ENCODE measurements around the gene KMT2C.
"Not testable (repeated sequence)": the region's sequence is repeated elsewhere in the genome, so short reads cannot be mapped to it uniquely, and the experiment has no call there.

KMT2C gene

GRCh38 chr7:152313217-152313616 is 122.6 kb downstream of the KMT2C start:
- no peak for DNase-seq (ENCODE audit: low read depth, low spot score)

DNA sequence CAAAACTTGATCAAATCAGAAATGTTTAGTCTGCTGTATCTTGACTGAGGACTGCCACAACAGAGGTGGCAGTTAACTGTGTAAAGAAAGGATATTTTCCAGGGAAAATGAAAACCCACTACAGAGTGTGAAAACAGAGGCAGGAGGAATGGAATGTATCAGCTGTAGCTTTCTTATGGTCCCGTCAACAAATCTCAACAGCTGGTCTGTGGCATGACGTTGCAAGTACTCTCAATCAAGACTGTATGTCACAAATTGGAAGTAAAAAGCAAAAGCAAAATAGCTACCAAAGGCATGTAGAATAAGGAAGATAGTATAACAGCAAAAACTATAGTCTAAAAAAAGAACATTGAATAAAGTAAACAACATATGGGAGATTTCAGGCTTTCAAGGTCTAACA is 123.5 kb downstream of the KMT2C start:
- no peak for DNase-seq (ENCODE audit: low read depth, low spot score)

DNA sequence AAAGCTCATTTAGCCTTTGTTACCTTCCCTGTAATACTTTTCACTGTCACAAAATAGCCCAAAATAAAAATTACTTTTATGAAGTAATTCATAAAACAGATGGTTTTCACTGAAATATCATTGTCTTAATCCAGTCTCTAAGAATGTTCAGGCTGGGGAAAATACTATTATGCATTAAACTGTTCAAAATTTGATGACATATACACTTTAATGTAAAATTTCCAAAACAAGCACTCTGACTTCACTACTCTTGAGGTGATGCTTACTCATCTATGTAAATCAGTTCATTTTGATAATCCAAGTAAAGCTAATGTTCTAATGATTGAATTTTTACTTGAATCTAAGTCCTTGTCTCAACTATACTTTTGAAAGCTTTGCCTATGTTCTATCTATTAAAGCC is 127.9 kb downstream of the KMT2C start:
- DNase-seq (ENCODE audit: low read depth, low spot score): no peak

GRCh38 chr7:152299542-152300143 is 136.2 kb downstream of the KMT2C start:
- DNase-seq (ENCODE audit: low read depth, low spot score): not testable (repeated sequence)

DNA sequence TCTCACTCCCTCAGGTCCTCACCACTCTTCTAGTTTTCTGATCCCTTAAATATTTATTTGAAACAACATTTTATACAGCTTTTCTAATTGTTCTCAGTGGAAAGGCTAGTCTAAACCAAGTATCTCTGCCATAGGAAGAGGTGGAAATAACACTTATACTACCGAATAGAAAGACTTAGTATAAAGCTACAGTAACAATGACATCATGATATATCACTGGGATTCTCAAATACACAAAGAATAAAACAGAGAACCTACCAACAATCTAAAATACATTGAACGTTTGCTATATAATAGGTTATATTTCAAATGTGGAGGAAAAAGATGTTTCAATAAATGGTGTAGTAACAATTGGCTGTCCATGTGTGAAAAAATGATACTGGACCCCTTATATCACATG is 142.9 kb downstream of the KMT2C start:
- DNase-seq (ENCODE audit: low read depth, low spot score): no peak

DNA sequence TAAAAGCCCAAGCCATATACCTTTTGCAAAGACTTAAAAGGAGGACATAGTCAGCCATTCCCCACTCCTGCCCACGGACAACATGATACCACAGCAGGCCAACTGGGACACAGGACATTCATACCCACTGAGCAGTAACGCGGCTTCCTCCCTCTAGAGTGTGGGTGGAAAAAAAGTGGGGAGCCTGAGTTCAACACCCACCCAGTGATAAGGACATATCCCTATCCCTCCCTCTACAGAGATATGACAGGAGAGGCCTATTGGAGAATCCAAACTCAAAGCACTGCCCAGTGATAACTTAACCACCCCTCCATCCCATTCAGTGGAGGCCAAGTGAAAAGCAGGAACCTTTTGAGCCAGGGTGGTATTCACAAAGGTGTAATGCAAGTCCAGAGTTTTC is 148.8 kb downstream of the KMT2C start:
- DNase-seq (ENCODE audit: low read depth, low spot score): not testable (repeated sequence)

- DNase-seq (ENCODE audit: low read depth, low spot score): not testable (repeated sequence)
Observed at GRCh38 chr7:152286219-152286618, 149.6 kb downstream of the KMT2C start.

DNA sequence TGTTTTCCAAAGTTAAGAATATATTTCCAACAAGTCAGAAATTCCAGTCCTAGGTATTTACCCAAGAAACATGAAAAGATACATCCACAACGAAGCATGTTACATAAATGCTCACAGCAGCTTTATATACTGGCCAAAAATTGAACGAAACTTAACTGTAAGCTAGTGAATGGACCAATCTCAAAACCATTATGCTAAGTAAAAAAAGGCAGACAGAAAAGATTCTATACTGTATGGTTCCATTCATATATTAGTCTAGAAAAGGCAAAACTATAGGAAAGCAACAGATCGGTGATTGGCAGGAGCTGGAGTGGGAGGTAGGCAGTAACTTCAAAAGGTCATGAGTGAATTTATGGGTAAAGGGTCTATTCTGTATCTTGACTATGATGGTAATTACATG is 150.8 kb downstream of the KMT2C start:
- DNase-seq (ENCODE audit: low read depth, low spot score): not testable (repeated sequence)

DNA sequence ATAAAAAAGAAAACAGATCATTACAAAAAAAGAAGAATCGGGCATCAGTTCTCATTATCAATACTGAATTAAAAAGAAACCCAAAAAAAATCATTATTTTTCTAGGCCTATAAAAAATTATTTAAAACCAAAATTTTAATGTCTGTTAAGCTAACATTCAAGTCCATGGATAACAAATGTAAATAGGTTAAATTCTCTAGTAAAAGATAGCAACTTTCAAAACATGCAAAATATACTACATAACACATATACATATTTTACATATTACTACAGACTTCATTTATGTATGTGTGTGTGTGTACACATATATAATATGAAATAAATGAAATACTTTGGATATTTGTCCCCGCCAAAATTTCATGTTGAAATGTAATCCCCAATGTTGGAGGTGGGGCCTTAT is 158.1 kb downstream of the KMT2C start:
- not testable (repeated sequence) for DNase-seq (ENCODE audit: low read depth, low spot score)

- DNase-seq (ENCODE audit: low read depth, low spot score): not testable (repeated sequence)
Observed at GRCh38 chr7:152270427-152270826, 165.4 kb downstream of the KMT2C start.

GRCh38 chr7:152266859-152267258 is 168.9 kb downstream of the KMT2C start:
- not testable (repeated sequence) for DNase-seq (ENCODE audit: low read depth, low spot score)

- DNase-seq (ENCODE audit: low read depth, low spot score): not testable (repeated sequence)
Observed at GRCh38 chr7:152264915-152265314, 170.9 kb downstream of the KMT2C start.

- DNase-seq (ENCODE audit: low read depth, low spot score): not testable (repeated sequence)
Observed at GRCh38 chr7:152262146-152262545, 173.7 kb downstream of the KMT2C start.

GRCh38 chr7:152259645-152260044 is 176.2 kb downstream of the KMT2C start:
- not testable (repeated sequence) for DNase-seq (ENCODE audit: low read depth, low spot score)

DNA sequence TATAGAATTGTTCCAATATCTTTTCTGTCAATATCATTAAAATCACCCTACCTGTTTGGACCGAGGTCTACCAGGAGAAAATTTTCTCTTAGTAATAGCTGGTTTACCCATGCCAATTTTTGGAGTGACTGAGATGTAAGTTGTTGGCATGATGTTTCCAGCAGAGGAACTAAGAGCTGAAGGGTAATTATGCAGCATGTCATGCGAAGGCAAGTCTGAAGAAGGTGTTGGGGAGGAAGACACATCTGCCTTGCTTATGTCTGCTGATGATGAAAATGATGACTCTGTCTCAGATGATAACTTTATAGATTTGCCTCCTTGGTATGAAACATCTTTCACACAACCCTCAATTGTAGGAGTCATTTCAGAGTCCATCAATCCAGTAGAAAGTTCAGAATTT is 188.0 kb downstream of the KMT2C start:
- not testable (repeated sequence) for DNase-seq (ENCODE audit: low read depth, low spot score)

DNA sequence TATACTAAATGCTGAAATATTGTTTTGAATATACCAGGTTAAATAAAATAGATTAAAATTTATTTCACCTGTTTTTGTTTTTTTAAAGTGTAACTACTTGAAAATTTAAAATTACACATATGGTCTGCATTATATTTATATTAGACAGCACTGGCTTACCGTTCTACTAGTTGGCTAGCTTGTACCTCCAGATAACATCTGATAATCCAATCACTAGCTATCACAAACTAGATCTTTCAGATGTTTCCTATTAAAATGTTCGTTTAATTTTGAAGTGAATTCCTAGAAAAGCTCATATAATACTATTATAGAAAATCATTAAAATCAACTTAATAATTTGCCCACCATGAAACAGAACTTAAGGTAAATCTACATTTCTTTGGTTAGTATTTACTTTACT is 190.4 kb downstream of the KMT2C start:
- not testable (repeated sequence) for DNase-seq (ENCODE audit: low read depth, low spot score)

GRCh38 chr7:152243464-152243863 is 192.3 kb downstream of the KMT2C start:
- DNase-seq (ENCODE audit: low read depth, low spot score): not testable (repeated sequence)

GRCh38 chr7:152241301-152241700 is 194.5 kb downstream of the KMT2C start:
- not testable (repeated sequence) for DNase-seq (ENCODE audit: low read depth, low spot score)

- DNase-seq (ENCODE audit: low read depth, low spot score): not testable (repeated sequence)
Observed at GRCh38 chr7:152236306-152236705, 199.5 kb downstream of the KMT2C start.

- DNase-seq (ENCODE audit: low read depth, low spot score): not testable (repeated sequence)
Observed at GRCh38 chr7:152234421-152234820, 201.4 kb downstream of the KMT2C start.

GRCh38 chr7:152231089-152231488 is 204.7 kb downstream of the KMT2C start:
- no peak for DNase-seq (ENCODE audit: low read depth, low spot score)

DNA sequence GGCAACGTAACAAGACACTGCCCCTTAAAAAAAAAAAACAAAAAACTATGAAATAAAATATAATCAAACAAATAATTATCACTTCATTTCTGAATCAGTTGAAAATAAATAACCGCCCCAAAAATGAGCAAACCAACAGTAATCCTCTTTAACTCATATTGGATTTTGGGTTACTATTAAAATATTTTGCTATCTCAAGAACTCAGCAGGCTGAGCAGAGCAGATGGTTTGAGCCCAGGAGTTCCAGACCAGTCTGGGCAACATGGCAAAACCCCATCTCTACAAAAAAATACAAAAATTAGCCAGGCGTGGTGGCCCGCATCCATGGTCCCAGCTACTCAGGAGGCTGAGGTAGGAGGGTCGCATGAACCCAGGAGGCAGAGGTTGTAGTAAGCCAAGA is 216.2 kb downstream of the KMT2C start:
- not testable (repeated sequence) for DNase-seq (ENCODE audit: low read depth, low spot score)

- not testable (repeated sequence) for DNase-seq (ENCODE audit: low read depth, low spot score)
Observed at GRCh38 chr7:152208766-152209165, 227.0 kb downstream of the KMT2C start.

DNA sequence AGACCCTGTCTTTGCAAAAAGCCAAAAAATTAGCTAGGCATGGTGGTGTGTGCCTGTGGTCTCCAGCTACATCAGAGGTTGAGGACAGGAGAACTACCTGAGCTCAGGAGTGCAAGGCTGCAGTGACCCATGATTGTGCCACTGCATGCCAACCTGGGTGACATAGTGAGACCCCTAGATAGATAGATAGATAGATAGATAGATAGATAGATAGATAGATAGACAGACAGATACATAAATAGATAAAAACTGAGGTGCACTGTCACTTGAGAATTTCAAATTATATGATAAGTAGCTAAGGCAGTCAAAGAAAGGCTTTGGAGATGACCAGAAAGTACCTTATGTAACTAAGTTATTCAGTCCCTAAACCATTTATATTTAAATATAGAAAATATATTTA is 231.4 kb downstream of the KMT2C start:
- DNase-seq (ENCODE audit: low read depth, low spot score): not testable (repeated sequence)
